ENCODE data around the gene MTURN. TPM values are rescaled to one million over a fixed set of nuclear protein-coding genes. Genes with fewer than 3 reads are reported as not detected.
A peak's percentile ranks its signal among the peaks of the same experiment; 100 is the strongest.

MTURN gene
- 100 to 1,000 TPM; 196 to 252 (median 225) TPM for total RNA-seq

DNA sequence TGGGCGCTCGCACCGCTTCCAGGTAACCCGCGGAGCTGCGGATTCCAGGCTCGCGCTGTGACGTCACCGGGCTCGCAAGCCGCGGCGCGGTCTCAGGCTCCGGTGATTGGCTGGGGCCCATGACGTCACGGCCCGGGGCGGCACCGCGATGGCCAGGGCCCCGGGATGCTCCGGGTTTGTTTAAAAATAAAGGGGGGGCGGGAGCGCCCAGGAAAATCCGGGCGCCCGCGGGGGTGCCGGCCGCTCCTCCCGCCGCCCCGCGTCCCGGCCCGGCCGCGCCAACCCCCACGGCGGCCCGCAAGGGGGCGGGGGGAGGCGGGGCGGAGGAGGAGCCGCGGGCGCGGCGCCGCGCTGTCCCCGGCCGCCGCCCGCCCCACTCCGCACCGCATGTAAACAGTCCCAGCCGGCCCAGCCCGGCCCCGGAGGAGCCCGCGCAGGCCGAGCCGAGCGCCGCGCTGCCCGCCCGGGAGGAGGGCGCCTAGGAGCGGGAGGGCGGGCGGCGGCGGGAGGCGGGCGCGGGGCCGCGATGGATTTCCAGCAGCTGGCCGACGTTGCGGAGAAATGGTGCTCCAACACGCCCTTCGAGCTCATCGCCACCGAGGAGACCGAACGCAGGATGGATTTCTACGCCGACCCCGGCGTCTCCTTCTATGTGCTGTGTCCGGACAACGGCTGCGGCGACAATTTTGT, at the start of gene MTURN:
Gene MTURN, plus strand, starts transcription at position 376 of the 690 bp plus-strand sequence. Its CDS starts 151 bp downstream, at position 527.
- ATAC-seq: peak; percentile 92
- H3K4me1 ChIP-seq: peaks cover 0 to 43% (median 9%) of the 10 kb centered on the region in 3 donors
- WGBS, 2 donors (ENCODE audit: low coverage in 1 of 2): no CpG with 5 or more reads among the region's 99 CpGs
- TF ChIP-seq POLR2A (IDR thresholded peaks at IDR 0.05) (peak; percentile 69 to 89), POLR2AphosphoS5 (IDR thresholded peaks at IDR 0.05) (no peak)
- TF ChIP-seq, protein P1, sequence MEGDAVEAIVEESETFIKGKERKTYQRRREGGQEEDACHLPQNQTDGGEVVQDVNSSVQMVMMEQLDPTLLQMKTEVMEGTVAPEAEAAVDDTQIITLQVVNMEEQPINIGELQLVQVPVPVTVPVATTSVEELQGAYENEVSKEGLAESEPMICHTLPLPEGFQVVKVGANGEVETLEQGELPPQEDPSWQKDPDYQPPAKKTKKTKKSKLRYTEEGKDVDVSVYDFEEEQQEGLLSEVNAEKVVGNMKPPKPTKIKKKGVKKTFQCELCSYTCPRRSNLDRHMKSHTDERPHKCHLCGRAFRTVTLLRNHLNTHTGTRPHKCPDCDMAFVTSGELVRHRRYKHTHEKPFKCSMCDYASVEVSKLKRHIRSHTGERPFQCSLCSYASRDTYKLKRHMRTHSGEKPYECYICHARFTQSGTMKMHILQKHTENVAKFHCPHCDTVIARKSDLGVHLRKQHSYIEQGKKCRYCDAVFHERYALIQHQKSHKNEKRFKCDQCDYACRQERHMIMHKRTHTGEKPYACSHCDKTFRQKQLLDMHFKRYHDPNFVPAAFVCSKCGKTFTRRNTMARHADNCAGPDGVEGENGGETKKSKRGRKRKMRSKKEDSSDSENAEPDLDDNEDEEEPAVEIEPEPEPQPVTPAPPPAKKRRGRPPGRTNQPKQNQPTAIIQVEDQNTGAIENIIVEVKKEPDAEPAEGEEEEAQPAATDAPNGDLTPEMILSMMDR (IDR thresholded peaks at IDR 0.05): peak in 2 of 4 experiments; percentile 18 to 25
- peak within 1 kb of the TSS; percentile 78 to 96 for H3K4me3 ChIP-seq
- no peaks in the 10 kb centered on the region for H3K27me3 ChIP-seq
- no peaks in the 10 kb centered on the region for H3K36me3 ChIP-seq
- H3K27ac ChIP-seq: peak within 1 kb of the TSS; percentile 89 to 99 (median 92)
- no peaks in the 10 kb centered on the region for H3K9me3 ChIP-seq

DNA sequence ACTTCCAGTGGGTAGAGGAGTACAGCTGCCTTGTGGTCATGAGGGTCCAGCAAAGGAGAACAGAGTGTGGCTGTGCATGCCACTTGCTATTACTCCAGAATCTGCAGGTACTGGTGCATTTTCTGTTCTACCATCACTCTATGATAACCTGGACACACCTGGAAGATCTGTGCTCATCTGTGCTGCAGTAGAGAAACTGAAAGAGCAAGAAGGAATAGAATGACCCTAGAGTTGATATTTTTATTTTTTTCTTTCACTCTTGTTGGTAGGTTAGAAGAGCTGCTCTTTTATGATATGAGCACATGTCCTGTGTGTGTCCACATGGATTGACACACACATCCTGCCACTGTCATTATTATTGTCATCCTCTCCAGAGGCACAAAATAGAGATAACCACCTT, 48.3 kb upstream of the MTURN start:
- Histone ChIP-seq H3K36me3 (no peaks in the 10 kb centered on the region), H3K9me3 (no peaks in the 10 kb centered on the region), H3K4me3 (no peak overlapping the region), H3K4me1 (no peaks in the 10 kb centered on the region), H3K27me3 (no peaks in the 10 kb centered on the region), H3K27ac (no peak overlapping the region)
- TF ChIP-seq, protein P1 (IDR thresholded peaks at IDR 0.05): no peak
- TF ChIP-seq POLR2A (IDR thresholded peaks at IDR 0.05): no peak
- ATAC-seq: no peak

DNA sequence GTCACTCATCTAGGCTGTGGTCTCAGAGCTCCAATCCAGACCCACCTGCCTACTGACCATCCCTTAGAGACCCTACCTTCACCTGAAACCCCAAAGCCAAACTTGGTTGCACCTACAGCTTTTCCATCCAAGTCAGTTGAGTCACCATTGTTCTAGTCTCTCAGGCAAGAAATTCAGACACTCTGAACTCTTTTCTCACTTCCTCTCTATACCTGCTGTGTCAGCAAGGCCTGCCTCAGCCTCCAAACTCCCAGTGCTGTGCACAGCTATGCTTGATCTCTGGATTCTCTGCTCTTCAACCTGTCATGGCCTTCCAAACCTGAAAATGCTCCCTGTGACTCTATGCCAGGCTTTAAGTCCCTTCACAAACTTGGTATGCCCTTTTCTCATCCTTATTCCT, 47.4 kb upstream of the MTURN start:
- H3K9me3 ChIP-seq: no peaks in the 10 kb centered on the region
- H3K27ac ChIP-seq: no peak overlapping the region
- no peak for TF ChIP-seq EP300 (IDR thresholded peaks at IDR 0.05)
- no peak for TF ChIP-seq POLR2AphosphoS5 (IDR thresholded peaks at IDR 0.05)
- no peak for TF ChIP-seq POLR2A (IDR thresholded peaks at IDR 0.05)
- TF ChIP-seq, protein P1 (IDR thresholded peaks at IDR 0.05): no peak
- ATAC-seq: no peak
- H3K36me3 ChIP-seq: no peaks in the 10 kb centered on the region
- no peak overlapping the region for H3K4me3 ChIP-seq
- H3K4me1 ChIP-seq: peaks cover 0 to 2% (median 0%) of the 10 kb centered on the region in 3 donors
- no peaks in the 10 kb centered on the region for H3K27me3 ChIP-seq

DNA sequence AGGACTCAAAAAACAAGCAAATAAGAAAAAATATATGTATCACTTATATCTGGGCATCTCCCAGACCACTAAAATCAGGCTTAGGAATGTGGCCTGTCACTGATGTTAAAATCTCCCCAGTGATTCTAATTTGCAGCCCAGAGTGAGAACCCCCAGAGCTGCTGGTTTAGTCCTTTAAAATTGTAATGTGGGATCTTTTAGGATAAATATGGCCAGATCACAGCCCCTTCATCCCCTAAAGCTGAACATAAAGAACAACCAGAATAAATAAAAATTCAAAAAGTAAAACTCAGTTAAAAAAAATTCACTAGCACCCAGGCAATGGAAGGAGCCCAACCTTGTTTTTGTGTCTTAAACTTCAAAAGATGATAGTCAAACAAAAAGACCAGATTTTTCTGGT, 46.4 kb upstream of the MTURN start:
- Histone ChIP-seq H3K36me3 (no peaks in the 10 kb centered on the region), H3K4me1 (peaks cover 0 to 3% (median 0%) of the 10 kb centered on the region in 3 donors), H3K4me3 (no peak overlapping the region), H3K9me3 (no peaks in the 10 kb centered on the region), H3K27me3 (no peaks in the 10 kb centered on the region), H3K27ac (no peak overlapping the region)
- TF ChIP-seq POLR2A (IDR thresholded peaks at IDR 0.05) (no peak), EP300 (IDR thresholded peaks at IDR 0.05) (no peak), POLR2AphosphoS5 (IDR thresholded peaks at IDR 0.05) (no peak)
- TF ChIP-seq, protein P1 (IDR thresholded peaks at IDR 0.05): no peak
- ATAC-seq: no peak

DNA sequence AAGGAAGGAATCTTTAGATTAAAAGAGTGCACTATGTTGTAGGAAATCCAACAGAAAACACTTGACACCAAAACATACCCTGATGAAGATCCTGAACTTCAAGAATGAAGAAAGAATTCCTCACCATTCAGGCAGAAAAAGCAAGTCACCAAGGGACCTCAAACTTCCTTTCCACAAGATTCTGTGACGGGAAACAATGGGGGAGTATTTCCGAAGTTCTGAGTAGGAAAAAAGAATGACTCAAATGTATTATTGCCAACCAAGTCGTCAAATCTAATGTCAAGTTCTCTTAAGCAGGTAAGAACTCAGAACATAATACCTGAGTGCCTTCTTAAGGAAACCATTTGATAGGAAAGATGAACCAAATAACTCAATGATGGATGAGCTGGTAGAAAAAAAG, 44.7 kb upstream of the MTURN start:
- no peak for ATAC-seq
- H3K27ac ChIP-seq: no peak overlapping the region
- H3K27me3 ChIP-seq: no peaks in the 10 kb centered on the region
- H3K36me3 ChIP-seq: no peaks in the 10 kb centered on the region
- 75 to 92% methylated on average over 3 of the region's 3 CpGs for WGBS, 2 donors (ENCODE audit: low coverage in 1 of 2)
- peaks cover 0 to 3% (median 0%) of the 10 kb centered on the region in 3 donors for H3K4me1 ChIP-seq
- no peak for TF ChIP-seq POLR2A (IDR thresholded peaks at IDR 0.05)
- TF ChIP-seq, protein P1 (IDR thresholded peaks at IDR 0.05): no peak
- H3K9me3 ChIP-seq: no peaks in the 10 kb centered on the region
- H3K4me3 ChIP-seq: no peak overlapping the region
